Measurements from ENCODE around the gene TGIF1. TPM values are rescaled to one million over a fixed set of nuclear protein-coding genes. Genes with fewer than 3 reads are reported as not detected.

Gene TGIF1
- total and polyA plus RNA-seq, 9 of the 15 experiments (the other 6 are each of a cell fraction or from before 2014, with no cell fraction given), result 16.1 to 77.7 (median 44.6) TPM

DNA sequence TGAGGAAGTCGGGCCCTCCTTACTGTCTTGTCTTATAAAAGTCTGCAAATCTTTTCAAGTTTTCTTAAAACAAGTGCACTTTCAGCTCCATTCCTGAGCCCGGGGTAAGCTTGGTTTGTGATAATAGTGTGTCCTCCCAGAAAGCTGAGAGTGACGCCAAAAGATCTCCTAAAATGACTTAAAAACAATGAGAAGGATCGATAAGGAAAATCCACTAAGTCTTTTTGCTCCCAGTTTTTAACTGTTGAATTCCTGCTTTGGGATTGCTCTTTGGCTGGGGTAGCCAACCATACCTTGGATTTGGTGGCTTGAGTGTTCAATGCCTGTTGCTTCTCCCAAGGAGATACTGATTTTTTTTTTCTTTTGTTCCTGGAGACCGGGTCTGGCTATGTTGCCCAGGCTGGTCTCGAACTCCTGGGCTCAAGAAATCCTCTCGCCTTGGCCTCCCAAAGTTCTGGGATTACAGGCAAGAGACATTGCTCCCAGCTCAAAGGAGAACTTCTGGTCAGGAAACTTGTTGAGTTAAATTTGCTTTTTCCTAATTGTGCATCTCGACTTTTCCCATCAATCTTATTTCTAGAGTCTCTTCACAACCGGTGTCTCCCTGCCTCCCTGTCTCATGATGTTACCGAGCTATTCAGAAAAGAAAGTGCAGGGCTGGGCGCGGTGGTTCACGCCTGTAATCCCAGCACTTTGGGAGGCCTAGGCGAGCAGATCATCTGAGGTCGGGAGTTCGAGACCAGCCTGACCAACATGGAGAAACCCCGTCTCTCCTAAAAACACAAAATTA lies 3.0 kb downstream of the TGIF1 start (continued):
- TF ChIP-seq, protein P1, sequence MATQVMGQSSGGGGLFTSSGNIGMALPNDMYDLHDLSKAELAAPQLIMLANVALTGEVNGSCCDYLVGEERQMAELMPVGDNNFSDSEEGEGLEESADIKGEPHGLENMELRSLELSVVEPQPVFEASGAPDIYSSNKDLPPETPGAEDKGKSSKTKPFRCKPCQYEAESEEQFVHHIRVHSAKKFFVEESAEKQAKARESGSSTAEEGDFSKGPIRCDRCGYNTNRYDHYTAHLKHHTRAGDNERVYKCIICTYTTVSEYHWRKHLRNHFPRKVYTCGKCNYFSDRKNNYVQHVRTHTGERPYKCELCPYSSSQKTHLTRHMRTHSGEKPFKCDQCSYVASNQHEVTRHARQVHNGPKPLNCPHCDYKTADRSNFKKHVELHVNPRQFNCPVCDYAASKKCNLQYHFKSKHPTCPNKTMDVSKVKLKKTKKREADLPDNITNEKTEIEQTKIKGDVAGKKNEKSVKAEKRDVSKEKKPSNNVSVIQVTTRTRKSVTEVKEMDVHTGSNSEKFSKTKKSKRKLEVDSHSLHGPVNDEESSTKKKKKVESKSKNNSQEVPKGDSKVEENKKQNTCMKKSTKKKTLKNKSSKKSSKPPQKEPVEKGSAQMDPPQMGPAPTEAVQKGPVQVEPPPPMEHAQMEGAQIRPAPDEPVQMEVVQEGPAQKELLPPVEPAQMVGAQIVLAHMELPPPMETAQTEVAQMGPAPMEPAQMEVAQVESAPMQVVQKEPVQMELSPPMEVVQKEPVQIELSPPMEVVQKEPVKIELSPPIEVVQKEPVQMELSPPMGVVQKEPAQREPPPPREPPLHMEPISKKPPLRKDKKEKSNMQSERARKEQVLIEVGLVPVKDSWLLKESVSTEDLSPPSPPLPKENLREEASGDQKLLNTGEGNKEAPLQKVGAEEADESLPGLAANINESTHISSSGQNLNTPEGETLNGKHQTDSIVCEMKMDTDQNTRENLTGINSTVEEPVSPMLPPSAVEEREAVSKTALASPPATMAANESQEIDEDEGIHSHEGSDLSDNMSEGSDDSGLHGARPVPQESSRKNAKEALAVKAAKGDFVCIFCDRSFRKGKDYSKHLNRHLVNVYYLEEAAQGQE (IDR thresholded peaks at IDR 0.05; ENCODE audit: borderline replicate concordance), result no peak
- TF ChIP-seq, protein P1 (CRISPR knock-in tag; IDR thresholded peaks at IDR 0.05; ENCODE audit: low read depth), result no peak
- TF ChIP-seq, protein P2, sequence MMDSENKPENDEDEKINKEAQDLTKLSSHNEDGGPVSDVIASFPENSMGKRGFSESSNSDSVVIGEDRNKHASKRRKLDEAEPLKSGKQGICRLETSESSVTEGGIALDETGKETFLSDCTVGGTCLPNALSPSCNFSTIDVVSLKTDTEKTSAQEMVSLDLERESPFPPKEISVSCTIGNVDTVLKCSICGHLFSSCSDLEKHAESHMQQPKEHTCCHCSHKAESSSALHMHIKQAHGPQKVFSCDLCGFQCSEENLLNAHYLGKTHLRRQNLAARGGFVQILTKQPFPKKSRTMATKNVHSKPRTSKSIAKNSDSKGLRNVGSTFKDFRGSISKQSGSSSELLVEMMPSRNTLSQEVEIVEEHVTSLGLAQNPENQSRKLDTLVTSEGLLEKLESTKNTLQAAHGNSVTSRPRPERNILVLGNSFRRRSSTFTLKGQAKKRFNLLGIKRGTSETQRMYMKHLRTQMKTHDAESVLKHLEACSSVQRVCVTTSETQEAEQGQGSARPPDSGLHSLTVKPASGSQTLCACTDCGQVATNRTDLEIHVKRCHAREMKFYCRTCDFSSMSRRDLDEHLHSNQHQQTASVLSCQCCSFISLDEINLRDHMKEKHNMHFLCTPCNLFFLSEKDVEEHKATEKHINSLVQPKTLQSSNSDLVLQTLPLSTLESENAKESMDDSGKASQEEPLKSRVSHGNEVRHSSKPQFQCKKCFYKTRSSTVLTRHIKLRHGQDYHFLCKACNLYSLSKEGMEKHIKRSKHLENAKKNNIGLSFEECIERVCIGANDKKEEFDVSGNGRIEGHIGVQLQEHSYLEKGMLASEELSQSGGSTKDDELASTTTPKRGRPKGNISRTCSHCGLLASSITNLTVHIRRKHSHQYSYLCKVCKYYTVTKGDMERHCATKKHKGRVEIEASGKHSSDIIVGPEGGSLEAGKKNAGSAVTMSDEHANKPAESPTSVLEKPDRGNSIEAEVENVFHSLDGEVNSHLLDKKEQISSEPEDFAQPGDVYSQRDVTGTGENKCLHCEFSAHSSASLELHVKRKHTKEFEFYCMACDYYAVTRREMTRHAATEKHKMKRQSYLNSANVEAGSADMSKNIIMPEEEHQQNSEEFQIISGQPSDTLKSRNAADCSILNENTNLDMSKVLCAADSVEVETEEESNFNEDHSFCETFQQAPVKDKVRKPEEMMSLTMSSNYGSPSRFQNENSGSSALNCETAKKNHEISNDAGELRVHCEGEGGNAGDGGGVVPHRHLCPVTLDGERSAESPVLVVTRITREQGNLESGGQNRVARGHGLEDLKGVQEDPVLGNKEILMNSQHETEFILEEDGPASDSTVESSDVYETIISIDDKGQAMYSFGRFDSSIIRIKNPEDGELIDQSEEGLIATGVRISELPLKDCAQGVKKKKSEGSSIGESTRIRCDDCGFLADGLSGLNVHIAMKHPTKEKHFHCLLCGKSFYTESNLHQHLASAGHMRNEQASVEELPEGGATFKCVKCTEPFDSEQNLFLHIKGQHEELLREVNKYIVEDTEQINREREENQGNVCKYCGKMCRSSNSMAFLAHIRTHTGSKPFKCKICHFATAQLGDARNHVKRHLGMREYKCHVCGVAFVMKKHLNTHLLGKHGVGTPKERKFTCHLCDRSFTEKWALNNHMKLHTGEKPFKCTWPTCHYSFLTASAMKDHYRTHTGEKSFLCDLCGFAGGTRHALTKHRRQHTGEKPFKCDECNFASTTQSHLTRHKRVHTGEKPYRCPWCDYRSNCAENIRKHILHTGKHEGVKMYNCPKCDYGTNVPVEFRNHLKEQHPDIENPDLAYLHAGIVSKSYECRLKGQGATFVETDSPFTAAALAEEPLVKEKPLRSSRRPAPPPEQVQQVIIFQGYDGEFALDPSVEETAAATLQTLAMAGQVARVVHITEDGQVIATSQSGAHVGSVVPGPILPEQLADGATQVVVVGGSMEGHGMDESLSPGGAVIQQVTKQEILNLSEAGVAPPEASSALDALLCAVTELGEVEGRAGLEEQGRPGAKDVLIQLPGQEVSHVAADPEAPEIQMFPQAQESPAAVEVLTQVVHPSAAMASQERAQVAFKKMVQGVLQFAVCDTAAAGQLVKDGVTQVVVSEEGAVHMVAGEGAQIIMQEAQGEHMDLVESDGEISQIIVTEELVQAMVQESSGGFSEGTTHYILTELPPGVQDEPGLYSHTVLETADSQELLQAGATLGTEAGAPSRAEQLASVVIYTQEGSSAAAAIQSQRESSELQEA (IDR thresholded peaks at IDR 0.05; ENCODE audit: low read depth), result no peak
- TF ChIP-seq TFAM (CRISPR knock-in tag; conservative IDR thresholded peaks at IDR 0.05), result no peak
- TF ChIP-seq, protein P3, sequence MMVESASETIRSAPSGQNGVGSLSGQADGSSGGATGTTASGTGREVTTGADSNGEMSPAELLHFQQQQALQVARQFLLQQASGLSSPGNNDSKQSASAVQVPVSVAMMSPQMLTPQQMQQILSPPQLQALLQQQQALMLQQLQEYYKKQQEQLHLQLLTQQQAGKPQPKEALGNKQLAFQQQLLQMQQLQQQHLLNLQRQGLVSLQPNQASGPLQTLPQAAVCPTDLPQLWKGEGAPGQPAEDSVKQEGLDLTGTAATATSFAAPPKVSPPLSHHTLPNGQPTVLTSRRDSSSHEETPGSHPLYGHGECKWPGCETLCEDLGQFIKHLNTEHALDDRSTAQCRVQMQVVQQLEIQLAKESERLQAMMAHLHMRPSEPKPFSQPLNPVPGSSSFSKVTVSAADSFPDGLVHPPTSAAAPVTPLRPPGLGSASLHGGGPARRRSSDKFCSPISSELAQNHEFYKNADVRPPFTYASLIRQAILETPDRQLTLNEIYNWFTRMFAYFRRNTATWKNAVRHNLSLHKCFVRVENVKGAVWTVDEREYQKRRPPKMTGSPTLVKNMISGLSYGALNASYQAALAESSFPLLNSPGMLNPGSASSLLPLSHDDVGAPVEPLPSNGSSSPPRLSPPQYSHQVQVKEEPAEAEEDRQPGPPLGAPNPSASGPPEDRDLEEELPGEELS (CRISPR knock-in tag; IDR thresholded peaks at IDR 0.05; ENCODE audit: borderline replicate concordance), result no peak
- TF ChIP-seq, protein P4, sequence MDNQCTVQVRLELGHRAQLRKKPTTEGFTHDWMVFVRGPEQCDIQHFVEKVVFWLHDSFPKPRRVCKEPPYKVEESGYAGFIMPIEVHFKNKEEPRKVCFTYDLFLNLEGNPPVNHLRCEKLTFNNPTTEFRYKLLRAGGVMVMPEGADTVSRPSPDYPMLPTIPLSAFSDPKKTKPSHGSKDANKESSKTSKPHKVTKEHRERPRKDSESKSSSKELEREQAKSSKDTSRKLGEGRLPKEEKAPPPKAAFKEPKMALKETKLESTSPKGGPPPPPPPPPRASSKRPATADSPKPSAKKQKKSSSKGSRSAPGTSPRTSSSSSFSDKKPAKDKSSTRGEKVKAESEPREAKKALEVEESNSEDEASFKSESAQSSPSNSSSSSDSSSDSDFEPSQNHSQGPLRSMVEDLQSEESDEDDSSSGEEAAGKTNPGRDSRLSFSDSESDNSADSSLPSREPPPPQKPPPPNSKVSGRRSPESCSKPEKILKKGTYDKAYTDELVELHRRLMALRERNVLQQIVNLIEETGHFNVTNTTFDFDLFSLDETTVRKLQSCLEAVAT (IDR thresholded peaks at IDR 0.05), result no peak

Data from K562 (cell line).